ENCODE data around the gene JAG1.

JAG1 gene

DNA sequence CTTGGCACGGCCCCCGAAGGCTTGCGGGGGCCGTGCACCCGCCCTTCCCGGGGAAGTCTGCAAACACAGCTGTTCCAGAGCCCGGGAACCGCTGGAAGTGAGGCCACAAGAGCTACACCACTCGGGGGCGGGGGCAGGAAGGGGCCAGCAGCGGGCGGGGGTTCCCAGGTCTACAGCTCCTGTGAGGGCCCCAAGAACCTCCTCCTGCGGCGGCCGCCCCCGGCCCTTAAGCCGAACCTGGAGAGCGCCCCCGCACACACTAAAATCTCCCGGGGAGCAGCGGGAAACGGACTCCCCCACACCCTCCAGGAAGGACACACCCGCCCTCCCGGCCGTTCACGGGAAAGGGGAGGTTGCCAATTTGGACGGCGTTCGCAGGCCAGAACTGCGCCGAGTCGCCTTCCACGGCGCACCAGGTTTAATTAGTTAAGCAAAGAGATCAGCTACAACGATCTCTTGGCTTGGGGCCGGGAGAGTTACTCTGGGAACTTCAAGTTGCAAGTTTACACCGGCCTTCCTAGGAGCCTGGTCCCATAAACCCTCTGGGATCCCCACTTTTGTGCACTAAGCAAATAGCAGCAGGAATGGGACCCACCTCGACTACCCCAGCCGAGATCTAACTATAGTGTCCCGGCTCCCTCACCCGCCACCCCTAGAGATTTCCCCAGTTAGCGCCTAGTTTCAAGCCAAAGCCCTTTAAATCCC lies 1.7 kb downstream of the JAG1 start:
- Histone ChIP-seq H3K36me3 (ENCODE audit: control insufficient read depth, insufficient read depth, low read length) (no peaks in the 10 kb centered on the region), H3K4me3 (ENCODE audit: low read depth, low read length) (peak overlapping the region; percentile 66), H2AFZ (peak overlapping the region; percentile 100), H3K79me2 (peaks cover 7% of the 10 kb centered on the region), H3K4me2 (ENCODE audit: low read length) (peak overlapping the region; percentile 68), H3K27me3 (ENCODE audit: control insufficient read depth, insufficient read depth, low read length) (no peaks in the 10 kb centered on the region), H3K4me1 (peaks cover 19% of the 10 kb centered on the region), H3K27ac (peak overlapping the region; percentile 99), H3K9me3 (ENCODE audit: control insufficient read depth, low read length) (no peaks in the 10 kb centered on the region), H3K9ac (peak overlapping the region; percentile 67)
- TF ChIP-seq CTCF (IDR thresholded peaks at IDR 0.05): no peak

- H3K4me2 ChIP-seq (ENCODE audit: low read length): peak overlapping the region; percentile 68
- H2AFZ ChIP-seq: peak overlapping the region; percentile 100
- H3K27me3 ChIP-seq (ENCODE audit: control insufficient read depth, insufficient read depth, low read length): no peaks in the 10 kb centered on the region
- peak; percentile 69 for TF ChIP-seq CTCF (IDR thresholded peaks at IDR 0.05)
- peaks cover 19% of the 10 kb centered on the region for H3K4me1 ChIP-seq
- peak overlapping the region; percentile 67 for H3K9ac ChIP-seq
- H3K27ac ChIP-seq: peak overlapping the region; percentile 99
- H3K79me2 ChIP-seq: peaks cover 7% of the 10 kb centered on the region
- no peaks in the 10 kb centered on the region for H3K9me3 ChIP-seq (ENCODE audit: control insufficient read depth, low read length)
- H3K36me3 ChIP-seq (ENCODE audit: control insufficient read depth, insufficient read depth, low read length): no peaks in the 10 kb centered on the region
- peak overlapping the region; percentile 66 for H3K4me3 ChIP-seq (ENCODE audit: low read depth, low read length)
Measured at GRCh38 chr20:10671221-10671918, 2.4 kb downstream of the JAG1 start.

DNA sequence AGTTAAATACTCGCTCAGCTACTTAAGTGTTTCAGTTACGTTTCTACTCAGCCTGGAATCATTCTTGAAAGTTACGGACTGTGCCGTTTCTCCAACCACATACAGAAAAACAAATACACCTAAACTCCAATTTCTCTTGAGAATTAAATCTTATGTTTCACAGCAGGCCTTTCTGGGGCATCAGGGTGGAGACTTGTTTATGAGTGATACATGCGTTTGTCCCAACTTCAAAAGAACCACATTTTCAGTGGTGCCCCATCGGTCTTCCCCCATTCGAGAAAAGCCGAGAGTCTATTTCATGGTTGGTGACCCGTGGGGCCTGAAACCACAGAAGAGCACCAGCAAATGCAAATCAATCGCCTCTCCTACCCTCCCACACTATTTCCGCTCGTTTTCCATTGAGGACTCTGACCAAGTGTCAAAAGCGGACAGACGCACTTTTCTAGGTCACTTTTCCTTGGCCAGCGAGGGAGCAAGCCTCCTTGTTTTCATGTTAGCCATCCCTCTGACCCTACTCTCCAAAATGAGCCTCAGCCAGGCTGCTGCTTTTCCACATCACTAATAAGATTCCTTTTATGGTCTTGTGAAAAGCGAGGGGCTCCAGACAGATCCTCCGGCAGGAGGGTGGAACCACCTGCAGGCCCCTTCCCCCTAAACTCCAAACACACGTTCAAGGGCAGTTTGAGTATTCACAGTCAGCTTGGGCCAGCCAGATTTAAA lies 3.1 kb downstream of the JAG1 start:
- no peak for TF ChIP-seq CTCF (IDR thresholded peaks at IDR 0.05)
- peak overlapping the region; percentile 100 for H2AFZ ChIP-seq
- no peaks in the 10 kb centered on the region for H3K36me3 ChIP-seq (ENCODE audit: control insufficient read depth, insufficient read depth, low read length)
- H3K79me2 ChIP-seq: peaks cover 7% of the 10 kb centered on the region
- peaks cover 26% of the 10 kb centered on the region for H3K4me1 ChIP-seq
- peak overlapping the region; percentile 99 for H3K27ac ChIP-seq
- H3K4me3 ChIP-seq (ENCODE audit: low read depth, low read length): peak overlapping the region; percentile 66
- no peaks in the 10 kb centered on the region for H3K27me3 ChIP-seq (ENCODE audit: control insufficient read depth, insufficient read depth, low read length)
- H3K4me2 ChIP-seq (ENCODE audit: low read length): peak overlapping the region; percentile 68
- H3K9me3 ChIP-seq (ENCODE audit: control insufficient read depth, low read length): no peaks in the 10 kb centered on the region
- H3K9ac ChIP-seq: peak overlapping the region; percentile 34

GRCh38 chr20:10669843-10670446 lies 3.9 kb downstream of the JAG1 start:
- no peak for TF ChIP-seq CTCF (IDR thresholded peaks at IDR 0.05)
- Histone ChIP-seq H3K27ac (peak overlapping the region; percentile 99), H3K4me3 (ENCODE audit: low read depth, low read length) (peak overlapping the region; percentile 2), H2AFZ (no peak overlapping the region), H3K9ac (no peak overlapping the region), H3K27me3 (ENCODE audit: control insufficient read depth, insufficient read depth, low read length) (no peaks in the 10 kb centered on the region), H3K4me2 (ENCODE audit: low read length) (peak overlapping the region; percentile 68), H3K79me2 (peaks cover 7% of the 10 kb centered on the region), H3K4me1 (peaks cover 31% of the 10 kb centered on the region), H3K36me3 (ENCODE audit: control insufficient read depth, insufficient read depth, low read length) (no peaks in the 10 kb centered on the region), H3K9me3 (ENCODE audit: control insufficient read depth, low read length) (no peaks in the 10 kb centered on the region)
